Neural progenitor cell (in vitro differentiated cells): Measurements from ENCODE around the gene OVCA2.

Experiments
- CTCF ChIP-seq: fragments of 200-600 bp; sonication (generic); IDR thresholded peaks from 2 replicates; pipeline ENCODE4 v1.5.1; 2017; ENCODE audit warnings: antibody characterized with exemption, mild to moderate bottlenecking
- EZH2 ChIP-seq: fragments of 200-600 bp; sonication (generic); IDR thresholded peaks from 2 replicates; pipeline ENCODE4 v1.6.1; 2017; ENCODE audit warnings: antibody characterized with exemption, mild to moderate bottlenecking, moderate library complexity

- TF ChIP-seq CTCF, result no peak
- no peak for TF ChIP-seq EZH2
Observed at GRCh38 chr17:2068031-2068518, 26.3 kb downstream of the OVCA2 start.
